K562 (cell line): ENCODE data around the gene RBM28.

ENCODE experiments used
- ZFP1 ChIP-seq: fragments of 450-650 bp; formaldehyde crosslinking; IDR thresholded peaks from 2 replicates; pipeline ENCODE4 v1.4.0; 2020; ENCODE audit warnings: mild to moderate bottlenecking, mixed read lengths
- ZNF644 ChIP-seq: fragments of 200-800 bp; sonication (Bioruptor generic); IDR thresholded peaks from 2 replicates; pipeline ENCODE4 v1.6.1; 2016; ENCODE audit warnings: low read depth, missing genetic modification characterization, missing compliant biosample characterization

DNA sequence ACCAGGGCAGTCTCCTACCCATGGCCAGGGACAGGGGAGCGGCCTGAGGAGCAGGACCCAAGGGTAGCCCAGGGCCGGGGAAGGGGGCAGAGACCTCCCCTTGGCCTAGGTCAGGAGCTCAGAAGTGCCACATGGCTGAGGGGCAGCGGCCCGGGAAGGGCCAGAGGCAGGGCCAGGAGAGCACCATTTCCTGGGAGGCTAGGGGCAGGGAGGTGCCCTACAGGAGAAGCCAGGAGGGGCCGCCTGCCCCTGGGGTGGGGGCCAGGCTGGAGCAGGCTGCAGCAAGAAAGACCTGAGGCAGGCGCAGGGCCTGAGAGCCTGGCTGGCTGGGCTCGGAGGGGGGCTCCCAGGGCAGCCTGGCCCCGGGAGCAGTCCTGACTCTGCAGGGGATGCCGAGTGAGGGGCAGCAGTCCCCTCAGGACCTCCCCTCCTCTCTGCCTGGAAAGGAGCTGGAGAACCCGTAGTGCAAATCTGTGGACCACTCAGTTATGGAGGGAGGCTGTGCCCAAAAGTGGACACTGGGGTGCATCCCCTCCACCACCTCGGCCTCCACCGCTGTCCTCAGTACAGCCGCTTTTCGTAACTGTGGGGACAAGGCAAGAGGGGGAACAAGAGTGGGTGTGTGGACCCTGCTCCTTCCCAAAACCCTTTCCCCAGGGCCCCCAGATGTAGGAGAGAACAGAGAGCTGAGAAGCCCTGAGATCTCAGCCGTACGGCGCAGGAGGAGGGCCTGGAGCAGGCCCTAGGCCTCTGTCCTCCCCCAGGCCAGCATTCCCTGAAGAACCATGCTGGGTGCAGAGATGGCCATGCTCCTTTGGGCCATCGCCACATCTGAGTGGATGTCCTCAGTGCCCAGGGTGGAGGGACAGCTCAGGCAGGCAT lies 49.0 kb upstream of the RBM28 start:
- no peak for TF ChIP-seq ZFP1 (CRISPR knock-in tag)
- no peak for TF ChIP-seq ZNF644 (tag)
